Spleen (tissue), 7 donors: ENCODE measurements around the gene SYNDIG1.

Experiments used
- POLR2A ChIP-seq, 3 donors: fragments of 450-650 bp; IDR thresholded peaks; one replicate each; pipeline ENCODE4 v1.5.1; 2017; ENCODE audit warnings: antibody characterized with exemption in 3 of 3, mild to moderate bottlenecking in 1 of 3
- POLR2AphosphoS5 ChIP-seq, 3 donors: sonication (generic); formaldehyde crosslinking; IDR thresholded peaks; one replicate each; pipeline ENCODE4 v1.5.1; 2017; ENCODE audit warnings: antibody characterized with exemption in 3 of 3
- TF ChIP-seq, protein P1 (sequence below), 11 experiments: fragments of 200-600 bp in 7 of 11; fragments of 450-650 bp in 4 of 11; sonication (generic) in 4 of 11; IDR thresholded peaks in 8 of 11; conservative IDR thresholded peaks in 3 of 11; 1 replicate in 7 of 11; 2 replicates in 4 of 11; pipeline versions ENCODE4 v1.4.0 to v1.8.0; 2016 to 2021; ENCODE audit warnings: antibody characterized with exemption in 11 of 11, inconsistent platforms in 4 of 11, mild to moderate bottlenecking in 1 of 11
- donor health status: DM: no; HTN: no; CAD: no; lungs with moderate emphysema.
- donor health status: DM: no; HTN: no; CAD: no.
- donor health status: DM: no; HTN: no; CAD: no.

DNA sequence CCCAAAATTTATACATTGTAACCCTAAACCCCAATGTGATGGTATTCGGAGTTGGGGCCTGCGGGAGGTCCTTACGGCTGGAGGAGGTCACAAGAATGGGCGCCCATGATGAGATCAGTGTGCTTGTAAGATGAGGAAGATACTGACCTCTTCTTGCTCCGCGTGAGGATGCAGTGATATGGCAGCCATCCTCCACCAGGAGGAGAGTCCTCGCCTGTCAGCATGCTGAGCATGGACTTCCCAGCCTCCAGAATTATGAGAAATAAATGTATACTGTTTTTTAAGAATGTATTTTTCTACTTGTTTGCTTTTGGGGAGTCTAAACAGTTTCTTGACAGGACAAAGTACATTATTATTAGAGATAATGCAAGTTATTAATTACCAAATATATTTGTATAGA is 8.7 kb upstream of the SYNDIG1 start:
- TF ChIP-seq POLR2A (IDR thresholded peaks at IDR 0.05) (no peak), POLR2AphosphoS5 (IDR thresholded peaks at IDR 0.05) (no peak)
- TF ChIP-seq, protein P1, sequence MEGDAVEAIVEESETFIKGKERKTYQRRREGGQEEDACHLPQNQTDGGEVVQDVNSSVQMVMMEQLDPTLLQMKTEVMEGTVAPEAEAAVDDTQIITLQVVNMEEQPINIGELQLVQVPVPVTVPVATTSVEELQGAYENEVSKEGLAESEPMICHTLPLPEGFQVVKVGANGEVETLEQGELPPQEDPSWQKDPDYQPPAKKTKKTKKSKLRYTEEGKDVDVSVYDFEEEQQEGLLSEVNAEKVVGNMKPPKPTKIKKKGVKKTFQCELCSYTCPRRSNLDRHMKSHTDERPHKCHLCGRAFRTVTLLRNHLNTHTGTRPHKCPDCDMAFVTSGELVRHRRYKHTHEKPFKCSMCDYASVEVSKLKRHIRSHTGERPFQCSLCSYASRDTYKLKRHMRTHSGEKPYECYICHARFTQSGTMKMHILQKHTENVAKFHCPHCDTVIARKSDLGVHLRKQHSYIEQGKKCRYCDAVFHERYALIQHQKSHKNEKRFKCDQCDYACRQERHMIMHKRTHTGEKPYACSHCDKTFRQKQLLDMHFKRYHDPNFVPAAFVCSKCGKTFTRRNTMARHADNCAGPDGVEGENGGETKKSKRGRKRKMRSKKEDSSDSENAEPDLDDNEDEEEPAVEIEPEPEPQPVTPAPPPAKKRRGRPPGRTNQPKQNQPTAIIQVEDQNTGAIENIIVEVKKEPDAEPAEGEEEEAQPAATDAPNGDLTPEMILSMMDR (IDR thresholded peaks at IDR 0.05 in 8 of 11, conservative IDR thresholded peaks at IDR 0.05 in 3 of 11), result no peak
